Measurements from ENCODE around the gene CPED1. TPM values are rescaled to one million over a fixed set of nuclear protein-coding genes. Genes with fewer than 3 reads are reported as not detected.

Gene CPED1
- total RNA-seq, 4 donors from 2014 or later = 15.0 to 32.1 (median 21.8) TPM

GRCh38 chr7:121083790-121084251 lies 95.3 kb downstream of the CPED1 start:
- Histone ChIP-seq H3K27ac (no peak overlapping the region), H3K9me3 (no peaks in the 10 kb centered on the region), H3K27me3 (no peaks in the 10 kb centered on the region), H3K36me3 (no peaks in the 10 kb centered on the region), H3K4me3 (no peak overlapping the region), H3K4me1 (peaks cover 0 to 29% (median 5%) of the 10 kb centered on the region in 4 donors)
- no peak for TF ChIP-seq EP300 (IDR thresholded peaks at IDR 0.05)
- no peak for TF ChIP-seq POLR2A (IDR thresholded peaks at IDR 0.05)
- no peak for TF ChIP-seq CTCF (IDR thresholded peaks at IDR 0.05)
- DNase-seq (ENCODE audit: low spot score in 2 of 2) = no peak
- 77% methylated on average over 1 of the region's 1 CpG for WGBS, 2 donors

GRCh38 chr7:121084256-121084655 lies 95.7 kb downstream of the CPED1 start:
- H3K27ac ChIP-seq = no peak overlapping the region
- 21 to 44% methylated on average over 2 of the region's 2 CpGs for WGBS, 2 donors

GRCh38 chr7:121084748-121085336 lies 96.3 kb downstream of the CPED1 start:
- no peaks in the 10 kb centered on the region for H3K36me3 ChIP-seq
- peak overlapping the region in 1 of 4 donors; percentile 32 for H3K27ac ChIP-seq
- no peak overlapping the region for H3K4me3 ChIP-seq
- H3K27me3 ChIP-seq = no peaks in the 10 kb centered on the region
- DNase-seq (ENCODE audit: low spot score in 2 of 2) = no peak
- no peaks in the 10 kb centered on the region for H3K9me3 ChIP-seq
- 45 to 58% methylated on average over 5 of the region's 5 CpGs for WGBS, 2 donors
- peaks cover 0 to 29% (median 5%) of the 10 kb centered on the region in 4 donors for H3K4me1 ChIP-seq
- TF ChIP-seq EP300 (IDR thresholded peaks at IDR 0.05) (no peak), POLR2A (IDR thresholded peaks at IDR 0.05) (no peak), CTCF (IDR thresholded peaks at IDR 0.05) (no peak)

More at GRCh38 chr7:121084256-121084655, 95.7 kb downstream of the CPED1 start:
- TF ChIP-seq POLR2A (IDR thresholded peaks at IDR 0.05) = no peak
- TF ChIP-seq EP300 (IDR thresholded peaks at IDR 0.05) = no peak
- TF ChIP-seq CTCF (IDR thresholded peaks at IDR 0.05) = no peak
- no peak for DNase-seq (ENCODE audit: low spot score in 2 of 2)
- H3K4me3 ChIP-seq = no peak overlapping the region
- H3K36me3 ChIP-seq = no peaks in the 10 kb centered on the region
- H3K27me3 ChIP-seq = no peaks in the 10 kb centered on the region
- H3K4me1 ChIP-seq = peaks cover 0 to 29% (median 5%) of the 10 kb centered on the region in 4 donors
- H3K9me3 ChIP-seq = no peaks in the 10 kb centered on the region

- Histone ChIP-seq H3K4me1 (peaks cover 0 to 29% (median 5%) of the 10 kb centered on the region in 4 donors), H3K4me3 (no peak overlapping the region), H3K27ac (peak overlapping the region in 2 of 4 donors; percentile 32 to 67), H3K36me3 (no peaks in the 10 kb centered on the region), H3K9me3 (no peaks in the 10 kb centered on the region), H3K27me3 (no peaks in the 10 kb centered on the region)
- peak in 1 of 2 donors; percentile 56 for TF ChIP-seq EP300 (IDR thresholded peaks at IDR 0.05)
- TF ChIP-seq CTCF (IDR thresholded peaks at IDR 0.05) = no peak
- no peak for TF ChIP-seq POLR2A (IDR thresholded peaks at IDR 0.05)
- DNase-seq (ENCODE audit: low spot score in 2 of 2) = no peak
- WGBS, 2 donors = 43 to 46% methylated on average over 3 of the region's 3 CpGs
Observed at GRCh38 chr7:121085922-121086321, 97.4 kb downstream of the CPED1 start.

- no peaks in the 10 kb centered on the region for H3K27me3 ChIP-seq
- no peak overlapping the region for H3K27ac ChIP-seq
- no peaks in the 10 kb centered on the region for H3K9me3 ChIP-seq
- peaks cover 0 to 21% (median 5%) of the 10 kb centered on the region in 4 donors for H3K4me1 ChIP-seq
- H3K36me3 ChIP-seq = no peaks in the 10 kb centered on the region
- TF ChIP-seq POLR2A (IDR thresholded peaks at IDR 0.05) = no peak
- no peak for TF ChIP-seq CTCF (IDR thresholded peaks at IDR 0.05)
- no peak for TF ChIP-seq EP300 (IDR thresholded peaks at IDR 0.05)
- no peak for DNase-seq (ENCODE audit: low spot score in 2 of 2)
- H3K4me3 ChIP-seq = no peak overlapping the region
Observed at GRCh38 chr7:121088870-121089269, 100.4 kb downstream of the CPED1 start.

Data from tibial nerve (tissue), 4 donors.